Suprapubic skin (tissue), 4 donors: ENCODE results near the gene CIITA. TPM values are rescaled to one million over a fixed set of nuclear protein-coding genes. Genes with fewer than 3 reads are reported as not detected.

Experiments used
- DNase-seq, 2 donors: peaks; one replicate each; pipeline ENCODE4 v3.0.0-alpha.2; 2019; ENCODE audit warnings: low spot score in 2 of 2
- H3K27ac ChIP-seq: fragments of 200-600 bp; sonication (generic); one replicate; pipeline ENCODE4 v1.5.1; 2019
- H3K27me3 ChIP-seq: fragments of 200-600 bp; sonication (generic); one replicate; pipeline ENCODE4 v1.5.1; 2019
- H3K36me3 ChIP-seq: fragments of 200-600 bp; sonication (generic); one replicate; pipeline ENCODE4 v1.5.1; 2019
- H3K4me1 ChIP-seq: fragments of 200-600 bp; sonication (generic); one replicate; pipeline ENCODE4 v1.5.1; 2019
- H3K4me3 ChIP-seq: fragments of 200-600 bp; sonication (generic); one replicate; pipeline ENCODE4 v1.5.1; 2019; ENCODE audit warnings: mild to moderate bottlenecking
- H3K9me3 ChIP-seq: fragments of 200-600 bp; sonication (generic); one replicate; pipeline ENCODE4 v1.5.1; 2019
- CTCF ChIP-seq, 2 donors: fragments of 200-600 bp in 1 of 2; fragments of 450-650 bp in 1 of 2; sonication (generic) in 1 of 2; IDR thresholded peaks; one replicate each; pipeline ENCODE4 v1.5.1; 2016 to 2019; ENCODE audit warnings: antibody characterized with exemption in 2 of 2, mild to moderate bottlenecking in 1 of 2, moderate library complexity in 1 of 2
- EP300 ChIP-seq: sonication (generic); formaldehyde crosslinking; IDR thresholded peaks from one replicate; pipeline ENCODE4 v1.6.1; 2017; ENCODE audit warnings: antibody characterized with exemption
- POLR2A ChIP-seq, 2 donors: fragments of 450-650 bp; IDR thresholded peaks; one replicate each; pipeline ENCODE4 v1.6.1; 2017; ENCODE audit warnings: antibody characterized with exemption in 2 of 2, mild to moderate bottlenecking in 2 of 2, moderate library complexity in 2 of 2
- POLR2AphosphoS5 ChIP-seq, 3 donors: sonication (generic); formaldehyde crosslinking; IDR thresholded peaks; one replicate each; pipeline ENCODE4 v1.6.1; 2017; ENCODE audit warnings: antibody characterized with exemption in 3 of 3
- WGBS: methylation state at CpG from one replicate; pipeline ENCODE4 v1.1.5; 2018; 5-methylcytosine and 5-hydroxymethylcytosine counted together
- total RNA-seq, 4 donors: library from RNA; depleted of rRNA; stranded (reverse); fragments of >200 nt; gene quantifications; one replicate each; pipeline ENCODE4 v1.1.0, GENCODE V29; 2016

CIITA gene
- total RNA-seq, 4 donors from 2014 or later: 9.7 to 35.2 (median 18.5) TPM

- Histone ChIP-seq H3K27me3 (no peaks in the 10 kb centered on the region), H3K36me3 (no peaks in the 10 kb centered on the region), H3K9me3 (no peaks in the 10 kb centered on the region), H3K27ac (no peak overlapping the region), H3K4me1 (peaks cover 25% of the 10 kb centered on the region), H3K4me3 (no peak overlapping the region)
- TF ChIP-seq POLR2AphosphoS5 (IDR thresholded peaks at IDR 0.05) (no peak), EP300 (no peak), POLR2A (IDR thresholded peaks at IDR 0.05) (no peak), CTCF (IDR thresholded peaks at IDR 0.05) (no peak)
- DNase-seq: no peak
- 51% methylated on average over 9 of the region's 13 CpGs for WGBS
These were observed 10.7 kb upstream of the CIITA start for GRCh38 chr16:10865991-10866966.

- Histone ChIP-seq H3K9me3 (no peaks in the 10 kb centered on the region), H3K4me1 (peaks cover 34% of the 10 kb centered on the region), H3K27ac (no peak overlapping the region), H3K4me3 (no peak overlapping the region), H3K36me3 (no peaks in the 10 kb centered on the region), H3K27me3 (no peaks in the 10 kb centered on the region)
- no peak for TF ChIP-seq POLR2AphosphoS5 (IDR thresholded peaks at IDR 0.05)
- no peak for TF ChIP-seq CTCF (IDR thresholded peaks at IDR 0.05)
- no peak for TF ChIP-seq POLR2A (IDR thresholded peaks at IDR 0.05)
- no peak for TF ChIP-seq EP300
- no peak for DNase-seq
- 78% methylated on average over 6 of the region's 6 CpGs for WGBS
These were observed 9.8 kb upstream of the CIITA start for GRCh38 chr16:10867199-10867598.

- Histone ChIP-seq H3K4me1 (peaks cover 36% of the 10 kb centered on the region), H3K27me3 (no peaks in the 10 kb centered on the region), H3K27ac (no peak overlapping the region), H3K4me3 (no peak overlapping the region), H3K9me3 (no peaks in the 10 kb centered on the region), H3K36me3 (no peaks in the 10 kb centered on the region)
- TF ChIP-seq POLR2AphosphoS5 (IDR thresholded peaks at IDR 0.05) (no peak), CTCF (IDR thresholded peaks at IDR 0.05) (no peak), POLR2A (IDR thresholded peaks at IDR 0.05) (no peak), EP300 (no peak)
- 66% methylated on average over 6 of the region's 6 CpGs for WGBS
- no peak for DNase-seq
These were observed 8.9 kb upstream of the CIITA start for GRCh38 chr16:10868104-10868595.

GRCh38 chr16:10868596-10869469, 8.2 kb upstream of the CIITA start:
- WGBS: 52% methylated on average over 13 of the region's 13 CpGs
- no peak overlapping the region for H3K27ac ChIP-seq
- TF ChIP-seq CTCF (IDR thresholded peaks at IDR 0.05): no peak
- no peak for TF ChIP-seq POLR2A (IDR thresholded peaks at IDR 0.05)
- TF ChIP-seq EP300: no peak
- TF ChIP-seq POLR2AphosphoS5 (IDR thresholded peaks at IDR 0.05): no peak
- no peak for DNase-seq
- no peaks in the 10 kb centered on the region for H3K9me3 ChIP-seq
- no peaks in the 10 kb centered on the region for H3K36me3 ChIP-seq
- no peaks in the 10 kb centered on the region for H3K27me3 ChIP-seq
- H3K4me3 ChIP-seq: no peak overlapping the region
- peaks cover 36% of the 10 kb centered on the region for H3K4me1 ChIP-seq
